ENCODE measurements around the gene USP31.

Gene USP31

GRCh38 chr16:23181506-23181905 lies 32.3 kb upstream of the USP31 start:
- no peak for TF ChIP-seq CTCF (conservative IDR thresholded peaks at IDR 0.05; ENCODE audit: control insufficient read depth, insufficient read depth, low read depth, low read length)
- DNase-seq (ENCODE audit: low read depth), result no peak
- no peak overlapping the region for H3K4me3 ChIP-seq (ENCODE audit: control insufficient read depth, low read depth, low read length)

GRCh38 chr16:23175651-23176050 lies 26.4 kb upstream of the USP31 start:
- TF ChIP-seq CTCF (conservative IDR thresholded peaks at IDR 0.05; ENCODE audit: control insufficient read depth, insufficient read depth, low read depth, low read length), result no peak
- H3K4me3 ChIP-seq (ENCODE audit: control insufficient read depth, low read depth, low read length), result no peak overlapping the region
- no peak for DNase-seq (ENCODE audit: low read depth)

GRCh38 chr16:23174622-23175021 lies 25.4 kb upstream of the USP31 start:
- TF ChIP-seq CTCF (conservative IDR thresholded peaks at IDR 0.05; ENCODE audit: control insufficient read depth, insufficient read depth, low read depth, low read length), result no peak
- DNase-seq (ENCODE audit: low read depth), result peak; percentile 10
- H3K4me3 ChIP-seq (ENCODE audit: control insufficient read depth, low read depth, low read length), result no peak overlapping the region

- no peak for TF ChIP-seq CTCF (conservative IDR thresholded peaks at IDR 0.05; ENCODE audit: control insufficient read depth, insufficient read depth, low read depth, low read length)
- DNase-seq (ENCODE audit: low read depth), result no peak
- no peak overlapping the region for H3K4me3 ChIP-seq (ENCODE audit: control insufficient read depth, low read depth, low read length)
These were observed 23.7 kb upstream of the USP31 start for GRCh38 chr16:23172994-23173393.

GRCh38 chr16:23172583-23172982 lies 23.3 kb upstream of the USP31 start:
- DNase-seq (ENCODE audit: low read depth), result no peak
- TF ChIP-seq CTCF (conservative IDR thresholded peaks at IDR 0.05; ENCODE audit: control insufficient read depth, insufficient read depth, low read depth, low read length), result no peak
- no peak overlapping the region for H3K4me3 ChIP-seq (ENCODE audit: control insufficient read depth, low read depth, low read length)

- no peak overlapping the region for H3K4me3 ChIP-seq (ENCODE audit: control insufficient read depth, low read depth, low read length)
- no peak for DNase-seq (ENCODE audit: low read depth)
- TF ChIP-seq CTCF (conservative IDR thresholded peaks at IDR 0.05; ENCODE audit: control insufficient read depth, insufficient read depth, low read depth, low read length), result no peak
These were observed 15.5 kb upstream of the USP31 start for GRCh38 chr16:23164736-23165135.

GRCh38 chr16:23163921-23164320 lies 14.7 kb upstream of the USP31 start:
- H3K4me3 ChIP-seq (ENCODE audit: control insufficient read depth, low read depth, low read length), result no peak overlapping the region
- TF ChIP-seq CTCF (conservative IDR thresholded peaks at IDR 0.05; ENCODE audit: control insufficient read depth, insufficient read depth, low read depth, low read length), result no peak
- no peak for DNase-seq (ENCODE audit: low read depth)

Data from fibroblast of mammary gland (primary cell).